ENCODE results near the gene RAB28. TPM values are rescaled to one million over a fixed set of nuclear protein-coding genes. Genes with fewer than 3 reads are reported as not detected.
A peak's percentile ranks its signal among the peaks of the same experiment; 100 is the strongest.
"Not testable (repeated sequence)": the region's sequence is repeated elsewhere in the genome, so short reads cannot be mapped to it uniquely, and the experiment has no call there.

RAB28 gene
- total RNA-seq, 1 donor from 2014 or later: 13.5 TPM

GRCh38 chr4:13449590-13449989, 34.5 kb downstream of the RAB28 start:
- no peak for DNase-seq (ENCODE audit: low spot score)

GRCh38 chr4:13445841-13446790, 38.0 kb downstream of the RAB28 start:
- DNase-seq (ENCODE audit: low spot score): peak; percentile 28

- DNase-seq (ENCODE audit: low spot score): no peak
Observed at GRCh38 chr4:13441506-13441905, 42.6 kb downstream of the RAB28 start.

GRCh38 chr4:13436962-13437361, 47.2 kb downstream of the RAB28 start:
- no peak for DNase-seq (ENCODE audit: low spot score)

DNA sequence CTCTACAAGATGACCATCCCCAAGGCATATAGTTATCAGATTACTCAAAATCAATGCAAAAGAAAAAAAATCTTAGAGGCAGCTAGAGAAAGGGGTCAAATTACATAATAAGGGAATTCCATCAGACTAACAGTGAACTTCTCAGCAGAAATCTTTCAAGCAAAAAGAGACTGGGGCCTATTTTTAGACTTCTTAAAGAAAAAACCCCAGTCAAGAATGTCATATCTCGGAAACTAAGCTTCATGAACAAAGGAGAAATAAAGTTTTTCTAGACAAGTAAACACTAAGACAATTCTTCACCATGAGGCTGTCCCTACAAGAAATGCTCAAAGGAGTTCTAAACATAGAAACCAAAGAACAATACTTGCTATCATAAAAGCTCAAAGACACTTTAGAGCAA, 51.7 kb downstream of the RAB28 start:
- DNase-seq (ENCODE audit: low spot score): no peak

DNA sequence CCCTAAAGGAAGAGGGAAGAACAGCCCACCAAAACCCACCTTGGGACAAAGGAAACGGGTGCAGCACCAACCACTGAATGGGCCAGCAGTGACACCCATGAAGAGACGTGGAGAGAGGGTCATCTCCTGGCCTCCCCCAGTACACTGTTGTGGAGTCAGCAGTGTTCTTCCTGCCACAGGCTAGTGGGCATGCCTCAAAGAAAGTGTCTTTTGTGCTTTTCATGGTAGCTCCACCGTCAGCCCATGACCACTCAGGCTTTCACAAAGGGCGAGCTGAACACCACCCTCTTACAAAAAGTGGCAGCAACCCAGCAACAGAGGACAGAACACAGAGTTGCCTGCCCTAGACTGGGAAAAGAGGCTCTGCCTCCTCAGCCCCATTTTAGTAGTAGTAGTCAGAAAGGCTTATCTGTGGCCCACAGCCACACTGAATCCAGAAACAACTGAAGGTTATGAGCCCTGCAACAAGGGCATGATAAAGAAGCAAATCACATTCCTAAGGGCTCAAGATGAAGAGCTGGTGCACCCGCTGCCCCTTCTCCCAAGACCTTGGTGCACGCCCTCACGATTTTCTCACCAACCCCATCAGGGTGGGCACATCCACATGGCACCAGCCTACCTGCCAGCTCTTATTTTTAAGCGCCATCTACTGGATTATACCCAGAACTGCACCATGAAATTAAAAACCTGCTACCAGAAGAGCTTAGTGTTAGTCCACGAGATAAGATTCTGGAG, 53.1 kb downstream of the RAB28 start:
- no peak for DNase-seq (ENCODE audit: low spot score)

- no peak for DNase-seq (ENCODE audit: low spot score)
Observed at GRCh38 chr4:13427599-13428325, 56.4 kb downstream of the RAB28 start.

- DNase-seq (ENCODE audit: low spot score): peak; percentile 18
Observed at GRCh38 chr4:13415068-13415785, 68.9 kb downstream of the RAB28 start.

GRCh38 chr4:13413729-13414437, 70.3 kb downstream of the RAB28 start:
- DNase-seq (ENCODE audit: low spot score): no peak

- no peak for DNase-seq (ENCODE audit: low spot score)
Observed at GRCh38 chr4:13411942-13412341, 72.2 kb downstream of the RAB28 start.

DNA sequence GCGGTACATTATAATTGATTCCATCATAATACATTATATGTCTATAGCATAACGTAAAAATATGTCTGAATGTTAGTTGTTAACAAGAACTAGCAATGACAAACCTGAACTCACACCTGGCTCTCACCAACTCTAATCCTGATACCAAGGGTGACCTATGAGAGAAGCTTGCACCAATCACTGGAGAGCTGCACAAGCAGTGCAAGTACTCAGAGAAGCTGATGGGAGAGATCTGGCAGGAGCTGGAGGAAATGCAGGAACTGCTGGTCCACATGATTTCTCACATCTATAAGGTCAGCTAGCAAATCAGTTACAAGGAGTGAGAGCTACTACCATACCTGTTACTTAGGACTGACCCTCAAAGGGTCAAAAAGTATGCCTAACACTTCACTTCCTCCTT, 74.8 kb downstream of the RAB28 start:
- DNase-seq (ENCODE audit: low spot score): no peak

DNA sequence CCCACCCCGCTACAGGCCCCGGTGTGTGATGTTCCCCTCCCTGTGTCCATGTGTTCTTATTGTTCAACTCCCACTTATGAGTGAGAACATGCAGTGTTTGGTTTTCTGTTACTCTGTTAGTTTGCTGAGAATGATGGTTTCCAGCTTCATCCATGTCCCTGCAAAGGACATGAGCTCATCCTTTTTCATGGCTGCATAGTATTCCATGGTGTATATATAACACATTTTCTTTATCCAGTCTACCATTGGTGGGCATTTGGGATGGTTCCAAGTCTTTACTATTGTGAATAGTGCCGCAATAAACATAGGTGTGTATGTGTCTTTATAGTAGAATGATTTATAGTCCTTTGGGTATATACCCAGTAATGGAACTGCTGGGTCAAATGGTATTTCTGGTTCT, 78.0 kb downstream of the RAB28 start:
- DNase-seq (ENCODE audit: low spot score): not testable (repeated sequence)

DNA sequence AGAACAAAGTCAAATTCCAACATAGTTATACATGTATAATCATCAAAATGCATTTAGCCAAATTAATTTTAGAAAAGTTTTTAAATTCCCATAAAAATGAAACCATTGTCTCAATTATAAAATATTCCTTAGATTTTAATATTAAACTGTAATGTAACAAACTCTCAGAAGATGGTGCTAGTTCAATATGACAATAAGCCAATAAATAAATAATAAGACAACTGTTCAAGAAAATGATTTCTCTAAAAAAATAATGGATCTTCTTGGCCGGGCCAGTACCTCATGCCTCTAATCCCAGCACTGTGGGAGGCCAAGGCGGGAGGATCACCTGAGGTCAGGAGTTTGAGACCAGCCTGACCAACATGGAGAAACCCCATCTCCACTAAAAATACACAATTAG, 80.3 kb downstream of the RAB28 start:
- no peak for DNase-seq (ENCODE audit: low spot score)

GRCh38 chr4:13403326-13403725, 80.8 kb downstream of the RAB28 start:
- DNase-seq (ENCODE audit: low spot score): no peak

DNA sequence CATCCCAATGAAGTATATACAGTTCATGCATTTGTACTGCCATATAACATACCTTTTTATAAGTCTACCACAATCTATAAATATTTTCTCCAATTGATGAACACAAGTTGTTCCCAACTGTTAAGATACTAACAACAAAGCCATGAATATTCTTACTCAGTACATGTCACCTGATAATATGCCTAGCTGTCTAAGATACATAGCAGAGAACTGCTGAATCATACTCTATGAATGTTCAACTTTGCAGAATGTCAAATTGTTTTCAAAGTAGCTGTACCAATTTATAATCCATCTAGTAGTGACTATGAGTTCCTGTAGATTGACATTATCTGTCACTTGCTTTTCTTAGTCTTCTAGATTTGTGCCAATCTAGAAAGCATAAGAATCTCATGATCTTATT, 84.9 kb downstream of the RAB28 start:
- no peak for DNase-seq (ENCODE audit: low spot score)

DNA sequence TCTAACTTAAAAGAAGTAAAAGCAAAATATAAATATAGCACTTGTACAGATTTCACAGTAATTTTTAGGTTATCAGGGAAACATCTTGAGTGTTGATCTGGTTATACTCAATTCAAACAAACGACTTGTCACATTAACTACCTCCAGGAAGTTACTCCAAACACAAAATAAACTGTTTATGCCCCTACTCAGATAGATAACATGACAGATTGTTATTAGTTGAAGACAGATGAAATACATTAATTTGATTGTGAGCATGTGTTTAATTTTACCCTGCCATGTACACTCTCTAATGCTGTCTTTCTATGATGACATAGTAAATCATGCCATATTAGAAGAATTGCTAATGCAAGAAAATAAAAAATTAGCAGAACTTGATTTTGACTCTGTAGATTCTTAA, 88.0 kb downstream of the RAB28 start:
- peak; percentile 2 for DNase-seq (ENCODE audit: low spot score)

GRCh38 chr4:13389901-13390300, 94.2 kb downstream of the RAB28 start:
- DNase-seq (ENCODE audit: low spot score): not testable (repeated sequence)

DNA sequence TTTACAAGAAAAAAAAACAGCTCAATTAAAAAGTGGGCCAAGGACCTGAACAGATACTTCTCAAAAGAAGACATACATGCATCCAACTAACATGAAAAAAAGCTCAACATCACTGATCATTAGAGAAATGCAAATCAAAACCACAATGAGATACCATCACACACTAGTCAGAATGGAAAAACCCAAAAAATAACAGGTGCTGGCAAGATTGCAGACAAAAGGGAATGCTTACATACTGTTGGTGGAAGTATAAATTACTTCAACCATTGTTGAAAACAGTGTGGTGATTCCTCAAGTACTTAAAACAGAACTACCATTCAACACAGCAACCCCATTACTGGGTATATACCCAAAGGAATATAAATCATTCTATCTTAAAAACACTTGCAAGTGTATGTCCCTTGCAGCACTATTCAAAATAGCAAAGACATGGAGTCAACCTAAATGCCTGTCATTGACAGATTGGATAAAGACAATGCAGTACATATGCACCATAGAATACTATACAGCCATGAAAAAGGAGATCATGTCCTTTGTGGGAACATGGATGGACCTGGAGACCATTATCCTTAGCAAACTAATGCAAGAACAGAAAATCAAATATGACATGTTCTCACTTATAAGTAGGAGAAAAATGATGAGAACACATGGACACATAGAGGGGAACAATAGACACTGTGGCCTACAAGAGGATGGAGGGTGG, 97.6 kb downstream of the RAB28 start:
- DNase-seq (ENCODE audit: low spot score): no peak

- DNase-seq (ENCODE audit: low spot score): no peak
Observed at GRCh38 chr4:13384055-13384454, 100.1 kb downstream of the RAB28 start.
